22Rv1 (cell line): ENCODE measurements around the gene MLXIPL.

ENCODE experiments used
- ZFX ChIP-seq: fragments of 450-650 bp; IDR thresholded peaks from 2 replicates; pipeline ENCODE4 v1.6.1; 2017; ENCODE audit warnings: antibody characterized with exemption, borderline replicate concordance
- TF ChIP-seq, protein P1 (sequence below): fragments of 450-650 bp; IDR thresholded peaks from 2 replicates; pipeline ENCODE4 v1.5.1; 2017; ENCODE audit warnings: mild to moderate bottlenecking

DNA sequence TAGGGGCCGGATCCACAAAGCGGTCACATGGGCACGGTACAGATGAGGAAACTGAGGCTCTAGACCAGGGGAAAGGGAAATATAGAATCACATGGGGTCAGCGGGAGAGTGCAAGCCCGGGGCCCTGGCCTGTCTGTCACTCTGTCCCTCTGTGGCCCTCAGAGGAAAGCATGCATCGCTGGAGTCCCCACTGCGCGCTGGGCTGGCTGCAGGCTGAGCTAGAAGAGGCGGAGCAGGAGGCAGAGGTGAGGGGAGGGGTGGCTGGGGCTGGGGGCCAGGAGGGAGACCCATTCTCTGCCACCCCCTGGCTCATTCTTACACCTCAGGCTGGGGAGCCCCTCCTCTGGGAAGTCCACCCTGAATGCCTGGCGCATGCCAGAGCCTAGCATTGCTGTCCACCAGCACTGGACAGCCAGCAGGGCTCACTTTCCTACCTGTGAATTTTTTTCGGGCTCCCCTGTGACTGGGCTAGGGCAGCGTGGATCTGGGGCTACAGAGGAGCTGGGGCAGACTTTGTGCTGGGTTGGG, 45.6 kb upstream of the MLXIPL start:
- TF ChIP-seq, protein P1, sequence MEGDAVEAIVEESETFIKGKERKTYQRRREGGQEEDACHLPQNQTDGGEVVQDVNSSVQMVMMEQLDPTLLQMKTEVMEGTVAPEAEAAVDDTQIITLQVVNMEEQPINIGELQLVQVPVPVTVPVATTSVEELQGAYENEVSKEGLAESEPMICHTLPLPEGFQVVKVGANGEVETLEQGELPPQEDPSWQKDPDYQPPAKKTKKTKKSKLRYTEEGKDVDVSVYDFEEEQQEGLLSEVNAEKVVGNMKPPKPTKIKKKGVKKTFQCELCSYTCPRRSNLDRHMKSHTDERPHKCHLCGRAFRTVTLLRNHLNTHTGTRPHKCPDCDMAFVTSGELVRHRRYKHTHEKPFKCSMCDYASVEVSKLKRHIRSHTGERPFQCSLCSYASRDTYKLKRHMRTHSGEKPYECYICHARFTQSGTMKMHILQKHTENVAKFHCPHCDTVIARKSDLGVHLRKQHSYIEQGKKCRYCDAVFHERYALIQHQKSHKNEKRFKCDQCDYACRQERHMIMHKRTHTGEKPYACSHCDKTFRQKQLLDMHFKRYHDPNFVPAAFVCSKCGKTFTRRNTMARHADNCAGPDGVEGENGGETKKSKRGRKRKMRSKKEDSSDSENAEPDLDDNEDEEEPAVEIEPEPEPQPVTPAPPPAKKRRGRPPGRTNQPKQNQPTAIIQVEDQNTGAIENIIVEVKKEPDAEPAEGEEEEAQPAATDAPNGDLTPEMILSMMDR = no peak
- TF ChIP-seq ZFX = no peak
